Left lobe of liver (tissue), 1 donor: Measurements from ENCODE around the gene ST14. TPM values are rescaled to one million over a fixed set of nuclear protein-coding genes. Genes with fewer than 3 reads are reported as not detected.

ENCODE experiments used
- total RNA-seq: library from RNA; stranded (reverse); gene quantifications from one replicate; pipeline ENCODE4 v1.2.1, GENCODE V29; 2021
- donor health status: DM: no; HTN: yes; CAD: no.

Gene ST14
- total RNA-seq, 1 donor from 2014 or later, result 3.7 TPM

Other genes starting within 250 kb of the ST14 start
- 5.8 TPM for gene PRDM10, start 156.9 kb upstream of the ST14 start, total RNA-seq
- 214 TPM for gene APLP2, start 89.9 kb upstream of the ST14 start, total RNA-seq
- gene ZBTB44, start 155.1 kb downstream of the ST14 start, total RNA-seq, result 17.1 TPM